IMR-90 (cell line): Measurements from ENCODE around the gene LUZP1.

ENCODE experiments used
- BHLHE40 ChIP-seq: fragments of 150-350 bp; IDR thresholded peaks from 2 replicates; pipeline ENCODE4 v1.6.1; 2016; ENCODE audit warnings: mild to moderate bottlenecking, low read depth, low read length
- CEBPB ChIP-seq: IDR thresholded peaks from 2 replicates; pipeline ENCODE4 v1.6.1; 2012; ENCODE audit warnings: low read depth, low read length, improper control_type of control experiment
- CHD1 ChIP-seq: IDR thresholded peaks from 2 replicates; pipeline ENCODE4 v1.6.1; 2012; ENCODE audit warnings: low read depth, low read length, improper control_type of control experiment
- MXI1 ChIP-seq: IDR thresholded peaks from 2 replicates; pipeline ENCODE4 v1.6.1; 2012; ENCODE audit warnings: low read depth, mild to moderate bottlenecking, low read length, moderate library complexity, borderline replicate concordance
- RFX5 ChIP-seq: IDR thresholded peaks from 2 replicates; pipeline ENCODE4 v1.8.0; 2012; ENCODE audit warnings: low read depth, mild to moderate bottlenecking, low read length, moderate library complexity
- TF ChIP-seq, protein P1 (sequence below): conservative IDR thresholded peaks from 2 replicates; pipeline ENCODE4 v1.5.1; 2012; ENCODE audit warnings: mild to moderate bottlenecking, low read depth, low read length, improper control_type of control experiment

DNA sequence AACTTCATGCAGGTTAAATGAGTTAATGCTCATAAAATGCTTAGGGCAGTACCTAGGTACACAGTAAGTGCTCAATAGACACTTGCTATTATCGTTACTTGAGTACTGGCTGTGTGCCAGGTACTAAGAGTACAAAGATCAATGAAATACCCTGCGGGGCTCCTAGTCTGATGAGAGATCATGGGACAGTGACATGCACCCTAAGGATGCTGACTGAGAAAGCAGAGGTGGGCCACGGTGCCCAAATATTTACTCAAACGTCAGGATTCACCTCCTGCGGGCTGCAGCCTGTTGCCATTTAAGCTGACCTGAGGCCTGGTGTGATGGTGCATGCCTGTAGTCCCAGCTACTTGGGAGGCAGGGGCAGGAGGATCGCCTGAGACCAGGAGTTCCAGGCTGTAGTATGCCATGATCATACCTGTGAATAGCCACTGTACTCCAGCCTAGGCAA lies 19.8 kb upstream of the LUZP1 start:
- TF ChIP-seq CHD1 (no peak), BHLHE40 (no peak), MXI1 (no peak), RFX5 (no peak), CEBPB (no peak)
- TF ChIP-seq, protein P1, sequence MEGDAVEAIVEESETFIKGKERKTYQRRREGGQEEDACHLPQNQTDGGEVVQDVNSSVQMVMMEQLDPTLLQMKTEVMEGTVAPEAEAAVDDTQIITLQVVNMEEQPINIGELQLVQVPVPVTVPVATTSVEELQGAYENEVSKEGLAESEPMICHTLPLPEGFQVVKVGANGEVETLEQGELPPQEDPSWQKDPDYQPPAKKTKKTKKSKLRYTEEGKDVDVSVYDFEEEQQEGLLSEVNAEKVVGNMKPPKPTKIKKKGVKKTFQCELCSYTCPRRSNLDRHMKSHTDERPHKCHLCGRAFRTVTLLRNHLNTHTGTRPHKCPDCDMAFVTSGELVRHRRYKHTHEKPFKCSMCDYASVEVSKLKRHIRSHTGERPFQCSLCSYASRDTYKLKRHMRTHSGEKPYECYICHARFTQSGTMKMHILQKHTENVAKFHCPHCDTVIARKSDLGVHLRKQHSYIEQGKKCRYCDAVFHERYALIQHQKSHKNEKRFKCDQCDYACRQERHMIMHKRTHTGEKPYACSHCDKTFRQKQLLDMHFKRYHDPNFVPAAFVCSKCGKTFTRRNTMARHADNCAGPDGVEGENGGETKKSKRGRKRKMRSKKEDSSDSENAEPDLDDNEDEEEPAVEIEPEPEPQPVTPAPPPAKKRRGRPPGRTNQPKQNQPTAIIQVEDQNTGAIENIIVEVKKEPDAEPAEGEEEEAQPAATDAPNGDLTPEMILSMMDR, result no peak
